Activated B cell treated with CpG ODN at 0.5 μM for 24 hours (primary cell): ENCODE data around the gene EXOC6. TPM values are rescaled to one million over a fixed set of nuclear protein-coding genes. Genes with fewer than 3 reads are reported as not detected.

Experiments
- ATAC-seq: fragments of 200-7000 bp; cut with Tn5 transposase; one replicate; pipeline ENCODE4 v1.10.0; 2021; ENCODE audit warnings: low read depth, mild to moderate bottlenecking, moderate library complexity
- CTCF ChIA-PET: fragments of 350-600 bp; sonication (Branson Sonifier 250); formaldehyde crosslinking; loops from one replicate; lab custom pipeline; 2021; ENCODE audit warnings: antibody characterized with exemption; lab: Charles Lee
- POLR2A ChIA-PET: fragments of 350-600 bp; sonication (Branson Sonifier 250); formaldehyde crosslinking; loops from one replicate; lab custom pipeline; 2021; ENCODE audit warnings: antibody characterized with exemption; lab: Charles Lee
- DNase-seq: peaks from one replicate; pipeline ENCODE4 v3.0.0; 2022
- H3K27ac Mint-ChIP-seq: one replicate; pipeline ENCODE4 v1.8.0; 2020; ENCODE audit warnings: mixed read lengths
- H3K27me3 Mint-ChIP-seq: one replicate; pipeline ENCODE4 v1.8.0; 2021; ENCODE audit warnings: mixed read lengths
- H3K36me3 Mint-ChIP-seq: one replicate; pipeline ENCODE4 v1.8.0; 2021; ENCODE audit warnings: low read depth, mixed read lengths
- H3K4me1 Mint-ChIP-seq: one replicate; pipeline ENCODE4 v1.8.0; 2021; ENCODE audit warnings: mixed read lengths
- H3K4me3 Mint-ChIP-seq: one replicate; pipeline ENCODE4 v1.8.0; 2020; ENCODE audit warnings: mild to moderate bottlenecking, mixed read lengths
- H3K9me3 Mint-ChIP-seq: one replicate; pipeline ENCODE4 v1.8.0; 2020; ENCODE audit warnings: mixed read lengths
- intact Hi-C: fragments of 100-400 bp; cut with micrococcal nuclease; formaldehyde crosslinking; loops from one replicate; pipeline ENCODE4 v1.15.1; 2024
- total RNA-seq: library from RNA; stranded (reverse); gene quantifications from 2 replicates; pipeline ENCODE4 v1.2.3, GENCODE V29; 2022
- TF ChIP-seq, protein P1 (sequence below): fragments of 200-600 bp; IDR thresholded peaks from one replicate; pipeline ENCODE4 v1.8.0; 2022; ENCODE audit warnings: antibody characterized with exemption, mild to moderate bottlenecking

The EXOC6 gene
- total RNA-seq, 1 donor from 2014 or later = 17.3 TPM

DNA sequence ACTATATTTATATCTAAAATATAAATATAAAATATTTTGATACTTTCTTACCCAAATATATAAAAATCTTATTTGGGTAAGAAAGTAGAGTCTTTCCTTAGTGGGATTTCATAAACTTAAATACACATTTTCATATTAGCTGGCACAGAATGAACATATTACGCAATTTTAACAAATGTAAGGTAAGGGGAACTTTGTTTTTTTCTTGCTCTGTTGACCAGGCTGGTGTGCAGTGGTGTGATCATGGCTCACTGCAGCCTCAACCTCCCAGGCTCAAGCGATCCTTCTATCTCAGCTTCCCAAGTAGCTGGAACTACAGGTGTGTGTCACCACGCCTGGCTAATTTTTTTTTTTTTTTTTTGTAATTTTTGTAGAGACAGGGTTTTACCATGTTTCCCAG lies 243.6 kb downstream of the EXOC6 start:
- intact Hi-C loops = no loop called here
- ATAC-seq = no peak
- no peaks in the 10 kb centered on the region for H3K9me3 Mint-ChIP-seq
- no peak for DNase-seq
- H3K27ac Mint-ChIP-seq = no peak overlapping the region
- no peaks in the 10 kb centered on the region for H3K36me3 Mint-ChIP-seq
- ChIA-PET CTCF (interaction anchor here (1.5 kb wide), 1 partner anchor 14 kb away, joined by 3 read pairs; no protein-coding TSS in a partner anchor), POLR2A (no interaction called here)
- H3K4me1 Mint-ChIP-seq = no peaks in the 10 kb centered on the region
- no peak overlapping the region for H3K4me3 Mint-ChIP-seq
- TF ChIP-seq, protein P1, sequence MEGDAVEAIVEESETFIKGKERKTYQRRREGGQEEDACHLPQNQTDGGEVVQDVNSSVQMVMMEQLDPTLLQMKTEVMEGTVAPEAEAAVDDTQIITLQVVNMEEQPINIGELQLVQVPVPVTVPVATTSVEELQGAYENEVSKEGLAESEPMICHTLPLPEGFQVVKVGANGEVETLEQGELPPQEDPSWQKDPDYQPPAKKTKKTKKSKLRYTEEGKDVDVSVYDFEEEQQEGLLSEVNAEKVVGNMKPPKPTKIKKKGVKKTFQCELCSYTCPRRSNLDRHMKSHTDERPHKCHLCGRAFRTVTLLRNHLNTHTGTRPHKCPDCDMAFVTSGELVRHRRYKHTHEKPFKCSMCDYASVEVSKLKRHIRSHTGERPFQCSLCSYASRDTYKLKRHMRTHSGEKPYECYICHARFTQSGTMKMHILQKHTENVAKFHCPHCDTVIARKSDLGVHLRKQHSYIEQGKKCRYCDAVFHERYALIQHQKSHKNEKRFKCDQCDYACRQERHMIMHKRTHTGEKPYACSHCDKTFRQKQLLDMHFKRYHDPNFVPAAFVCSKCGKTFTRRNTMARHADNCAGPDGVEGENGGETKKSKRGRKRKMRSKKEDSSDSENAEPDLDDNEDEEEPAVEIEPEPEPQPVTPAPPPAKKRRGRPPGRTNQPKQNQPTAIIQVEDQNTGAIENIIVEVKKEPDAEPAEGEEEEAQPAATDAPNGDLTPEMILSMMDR = no peak
- peaks cover 15% of the 10 kb centered on the region for H3K27me3 Mint-ChIP-seq

- no peak overlapping the region for H3K4me3 Mint-ChIP-seq
- ChIA-PET CTCF (no interaction called here), POLR2A (no interaction called here)
- no peaks in the 10 kb centered on the region for H3K36me3 Mint-ChIP-seq
- DNase-seq (no peak), ATAC-seq (no peak)
- no peaks in the 10 kb centered on the region for H3K4me1 Mint-ChIP-seq
- peaks cover 5% of the 10 kb centered on the region for H3K27me3 Mint-ChIP-seq
- H3K27ac Mint-ChIP-seq = no peak overlapping the region
- intact Hi-C loops = no loop called here
- TF ChIP-seq, protein P1 = no peak
- H3K9me3 Mint-ChIP-seq = peaks cover 4% of the 10 kb centered on the region
Observed at GRCh38 chr10:93095225-93095624, 246.9 kb downstream of the EXOC6 start.

- ATAC-seq = no peak
- intact Hi-C loops = no loop called here
- ChIA-PET POLR2A (no interaction called here), CTCF (no interaction called here)
- TF ChIP-seq, protein P1 = no peak
- Mint-ChIP-seq H3K27me3 (peaks cover 1% of the 10 kb centered on the region), H3K36me3 (no peaks in the 10 kb centered on the region), H3K4me1 (no peaks in the 10 kb centered on the region), H3K9me3 (peaks cover 4% of the 10 kb centered on the region), H3K27ac (no peak overlapping the region), H3K4me3 (no peak overlapping the region)
- no peak for DNase-seq
Observed at GRCh38 chr10:93096901-93097300, 248.6 kb downstream of the EXOC6 start.

DNA sequence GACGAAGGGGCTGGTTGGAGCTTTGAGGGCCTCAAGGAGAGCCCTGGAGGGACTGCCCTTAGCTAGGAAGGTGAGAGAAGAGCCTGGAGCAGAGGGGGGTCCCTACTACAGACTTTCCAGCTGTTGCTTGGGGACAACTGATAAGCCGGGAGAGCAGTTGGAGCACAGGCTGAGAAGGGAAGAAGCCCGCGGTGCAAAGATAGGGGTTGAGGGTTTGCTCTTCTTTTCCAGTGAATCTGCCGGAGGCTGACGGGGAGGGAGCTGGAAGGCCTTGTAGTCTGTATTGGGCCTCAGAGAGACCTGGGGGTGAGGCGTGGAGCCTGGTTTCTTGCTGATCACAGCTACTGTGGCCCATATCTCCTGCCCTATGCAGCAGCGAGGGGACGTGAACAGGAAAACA lies 249.1 kb downstream of the EXOC6 start:
- H3K36me3 Mint-ChIP-seq = no peaks in the 10 kb centered on the region
- H3K4me3 Mint-ChIP-seq = no peak overlapping the region
- POLR2A ChIA-PET = no interaction called here
- intact Hi-C loops = no loop called here
- no peak overlapping the region for H3K27ac Mint-ChIP-seq
- H3K4me1 Mint-ChIP-seq = no peaks in the 10 kb centered on the region
- H3K9me3 Mint-ChIP-seq = peaks cover 4% of the 10 kb centered on the region
- DNase-seq (no peak), ATAC-seq (no peak)
- TF ChIP-seq, protein P1 = no peak
- peaks cover 1% of the 10 kb centered on the region for H3K27me3 Mint-ChIP-seq
- CTCF ChIA-PET = no interaction called here

- POLR2A ChIA-PET = no interaction called here
- H3K36me3 Mint-ChIP-seq = no peaks in the 10 kb centered on the region
- no peak for ATAC-seq
Observed at GRCh38 chr10:93098816-93099215, 250.5 kb downstream of the EXOC6 start.

More at GRCh38 chr10:93098816-93099215, 250.5 kb downstream of the EXOC6 start:
- Mint-ChIP-seq H3K27ac (no peak overlapping the region), H3K9me3 (peaks cover 5% of the 10 kb centered on the region), H3K27me3 (no peaks in the 10 kb centered on the region), H3K4me3 (no peak overlapping the region), H3K4me1 (no peaks in the 10 kb centered on the region)
- TF ChIP-seq, protein P1 = no peak
- intact Hi-C loops = no loop called here
- CTCF ChIA-PET = no interaction called here
- DNase-seq = no peak
